ENCODE measurements around the gene CBR1.
"Not testable (repeated sequence)": the region's sequence is repeated elsewhere in the genome, so short reads cannot be mapped to it uniquely, and the experiment has no call there.

CBR1 gene

DNA sequence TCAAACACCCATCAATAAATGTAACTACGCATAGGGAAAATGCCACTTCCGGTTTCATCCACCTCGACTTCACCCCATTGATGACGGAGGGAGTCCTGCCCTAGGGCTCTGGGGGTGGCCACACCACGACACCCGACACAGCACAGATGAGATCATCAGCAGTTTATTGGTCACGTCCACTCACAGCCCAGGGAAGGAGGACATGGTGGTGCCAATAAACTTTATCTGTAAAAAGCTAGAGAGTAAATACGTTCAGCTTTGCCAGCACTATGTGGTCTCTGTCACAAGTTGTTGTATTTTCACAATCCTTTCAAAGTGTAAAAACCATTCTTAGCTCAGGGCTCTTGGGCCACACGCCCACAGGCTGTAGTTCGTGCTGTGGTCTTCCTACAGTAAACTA lies 25.8 kb upstream of the CBR1 start:
- in situ Hi-C loops (cut with HindIII; ENCODE audit: low pct_ligation_motif_present, low pct_unique_long_range_greater_than_20kb, low sequenced_read_pairs) = no loop called here
- no peak for DNase-seq

- in situ Hi-C loops (cut with HindIII; ENCODE audit: low pct_ligation_motif_present, low pct_unique_long_range_greater_than_20kb, low sequenced_read_pairs) = no loop called here
These were observed 23.8 kb upstream of the CBR1 start for GRCh38 chr21:36045993-36046392.

DNA sequence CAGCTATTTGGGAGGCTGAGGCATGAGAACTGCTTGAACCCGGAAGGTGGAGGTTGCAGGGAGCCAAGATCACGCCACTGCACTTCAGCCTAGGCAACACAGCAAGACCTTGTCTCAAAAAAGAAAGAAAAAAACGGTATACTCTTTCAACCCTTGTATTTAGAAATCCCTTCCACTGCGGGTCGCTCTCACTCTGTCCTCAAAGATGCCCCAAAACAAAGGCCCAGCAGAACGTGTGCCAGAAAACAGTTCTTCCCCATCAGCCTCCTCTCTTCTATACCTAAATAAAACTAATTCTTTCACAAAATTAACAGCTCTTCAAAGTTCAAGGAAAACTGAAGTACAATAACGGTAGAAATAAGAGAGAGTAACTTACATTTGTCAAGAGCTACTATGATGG lies 22.7 kb upstream of the CBR1 start:
- in situ Hi-C loops (cut with HindIII; ENCODE audit: low pct_ligation_motif_present, low pct_unique_long_range_greater_than_20kb, low sequenced_read_pairs) = no loop called here
- no peak for DNase-seq

More at GRCh38 chr21:36045993-36046392, 23.8 kb upstream of the CBR1 start:
- DNase-seq = no peak

GRCh38 chr21:36048357-36048756 lies 21.5 kb upstream of the CBR1 start:
- in situ Hi-C loops (cut with HindIII; ENCODE audit: low pct_ligation_motif_present, low pct_unique_long_range_greater_than_20kb, low sequenced_read_pairs) = no loop called here
- no peak for DNase-seq

DNA sequence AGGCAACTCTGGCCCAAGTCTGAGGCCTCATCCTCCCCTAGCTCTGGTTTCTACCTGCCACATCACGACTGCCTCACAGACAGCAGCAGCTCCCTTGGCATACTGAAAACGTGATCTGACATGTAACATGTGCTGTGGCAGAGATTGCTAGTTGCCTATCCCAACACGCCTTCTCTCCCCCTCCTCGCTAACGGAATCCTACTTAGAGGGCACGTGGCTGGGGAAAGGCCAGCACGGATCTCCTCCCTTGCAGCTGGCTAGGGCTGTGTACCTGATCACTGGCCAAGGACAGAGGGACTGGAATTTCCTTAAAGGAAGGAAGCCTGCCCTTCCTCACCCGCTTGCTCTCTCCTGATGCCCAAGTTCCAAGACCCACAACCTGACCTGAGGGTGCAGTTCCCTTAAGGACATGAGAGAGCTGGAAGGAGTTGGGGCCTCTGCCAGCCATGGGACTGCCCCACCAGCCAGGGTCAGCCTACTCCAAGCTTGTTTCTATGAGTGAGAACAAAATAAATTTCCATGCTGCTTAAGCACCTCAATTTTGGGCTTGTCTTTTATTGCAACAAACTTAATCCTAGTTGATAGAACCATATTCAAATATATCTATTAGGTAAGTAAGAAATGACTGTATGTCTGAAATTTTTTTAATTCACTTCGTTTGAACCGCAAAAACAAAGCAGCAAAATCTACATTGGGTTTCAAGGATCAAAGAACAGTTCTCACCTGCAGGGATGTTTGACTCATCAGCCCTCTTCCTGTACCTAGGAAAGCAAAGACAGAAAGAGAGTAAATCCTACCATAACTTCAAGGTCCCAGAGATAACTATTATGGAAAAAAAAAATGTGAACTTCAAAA lies 16.7 kb upstream of the CBR1 start:
- in situ Hi-C loops (cut with HindIII; ENCODE audit: low pct_ligation_motif_present, low pct_unique_long_range_greater_than_20kb, low sequenced_read_pairs) = no loop called here
- DNase-seq = no peak

DNA sequence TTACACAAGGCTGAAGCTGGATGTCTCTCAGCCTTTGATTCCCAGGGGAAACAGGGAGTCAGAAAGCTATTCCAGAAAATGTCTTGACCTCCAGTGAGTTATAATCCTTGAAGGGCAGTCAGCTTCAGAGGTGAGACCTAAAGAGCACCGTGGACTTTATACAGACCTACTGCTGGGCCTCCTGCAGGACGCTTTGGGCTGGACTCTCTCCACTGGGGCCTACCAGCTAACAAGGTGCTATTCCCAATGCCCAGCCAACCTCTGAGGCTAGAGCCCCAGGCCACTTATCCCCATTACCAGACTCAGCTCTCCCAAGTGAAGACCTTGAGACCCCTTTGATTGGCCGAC lies 16.1 kb upstream of the CBR1 start:
- in situ Hi-C loops (cut with HindIII; ENCODE audit: low pct_ligation_motif_present, low pct_unique_long_range_greater_than_20kb, low sequenced_read_pairs) = no loop called here
- DNase-seq = no peak

DNA sequence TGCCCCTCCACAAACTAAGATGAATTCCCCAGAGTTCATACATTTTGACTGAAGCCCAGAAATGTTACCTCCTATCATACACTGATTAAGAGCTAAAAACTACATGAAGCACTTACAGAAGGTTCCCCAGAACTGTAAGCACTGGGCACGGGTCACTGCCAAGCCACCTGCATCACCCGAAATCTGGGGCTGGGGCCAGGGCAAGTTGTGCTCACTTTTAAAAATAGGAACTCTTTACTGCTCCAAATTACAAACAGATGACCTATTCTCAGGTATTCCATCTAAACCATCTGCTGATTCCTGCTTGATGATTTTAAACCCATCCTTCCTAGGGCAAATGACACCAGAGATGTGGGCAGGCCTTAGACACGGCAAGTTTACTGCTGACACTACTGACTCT lies 14.3 kb upstream of the CBR1 start:
- DNase-seq = no peak
- in situ Hi-C loops (cut with HindIII; ENCODE audit: low pct_ligation_motif_present, low pct_unique_long_range_greater_than_20kb, low sequenced_read_pairs) = no loop called here

- no peak for DNase-seq
- in situ Hi-C loops (cut with HindIII; ENCODE audit: low pct_ligation_motif_present, low pct_unique_long_range_greater_than_20kb, low sequenced_read_pairs) = no loop called here
These were observed 10.0 kb upstream of the CBR1 start for GRCh38 chr21:36059823-36060158.

DNA sequence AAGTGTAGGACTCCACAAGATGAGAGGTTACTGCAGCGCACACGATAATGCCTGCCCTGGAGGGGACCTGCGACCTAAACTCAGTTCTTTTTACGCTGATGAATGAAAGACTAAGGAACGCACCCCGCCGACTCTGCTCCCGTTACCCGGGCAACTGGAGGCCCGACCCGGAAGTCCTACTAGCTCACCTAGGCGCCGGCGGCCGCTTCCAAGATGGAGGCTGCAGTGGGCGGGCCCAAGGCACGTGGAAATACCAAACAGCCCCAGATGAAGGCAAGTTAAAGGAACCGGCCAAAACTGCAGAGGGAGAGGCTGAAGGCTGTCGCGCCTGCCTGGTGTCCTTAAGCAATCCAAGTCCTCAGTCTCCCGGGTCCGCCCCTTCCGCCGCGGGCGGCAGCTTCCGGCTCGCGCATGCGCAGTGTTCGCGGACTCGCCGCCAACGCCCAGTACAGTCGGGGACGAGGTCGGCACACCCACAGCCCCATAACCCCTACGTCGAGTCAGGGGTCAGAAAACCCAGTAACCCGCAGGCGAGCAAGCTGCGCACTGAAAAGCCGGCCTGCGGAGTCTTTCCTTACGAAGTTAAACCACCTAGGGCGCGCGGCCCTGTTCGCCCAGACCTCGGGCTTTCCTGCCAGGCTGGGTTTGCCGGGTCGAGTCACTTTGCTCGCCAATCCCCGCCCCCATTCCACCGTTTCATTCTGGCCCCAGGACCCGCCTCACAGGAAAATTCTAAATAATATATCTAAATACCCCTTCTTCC lies 9.5 kb upstream of the CBR1 start, which contains the start of gene SETD4:
Gene SETD4, minus strand, starts transcription at position 368 of the 763 bp plus-strand sequence. CDS start 1,638 bp downstream, outside the sequence.
- in situ Hi-C loops (cut with HindIII; ENCODE audit: low pct_ligation_motif_present, low pct_unique_long_range_greater_than_20kb, low sequenced_read_pairs) = no loop called here
- DNase-seq = peak; percentile 83

GRCh38 chr21:36061445-36061844 lies 8.4 kb upstream of the CBR1 start:
- DNase-seq = no peak
- in situ Hi-C loops (cut with HindIII; ENCODE audit: low pct_ligation_motif_present, low pct_unique_long_range_greater_than_20kb, low sequenced_read_pairs) = no loop called here

GRCh38 chr21:36063375-36064084 lies 6.3 kb upstream of the CBR1 start:
- DNase-seq = no peak
- in situ Hi-C loops (cut with HindIII; ENCODE audit: low pct_ligation_motif_present, low pct_unique_long_range_greater_than_20kb, low sequenced_read_pairs) = no loop called here

DNA sequence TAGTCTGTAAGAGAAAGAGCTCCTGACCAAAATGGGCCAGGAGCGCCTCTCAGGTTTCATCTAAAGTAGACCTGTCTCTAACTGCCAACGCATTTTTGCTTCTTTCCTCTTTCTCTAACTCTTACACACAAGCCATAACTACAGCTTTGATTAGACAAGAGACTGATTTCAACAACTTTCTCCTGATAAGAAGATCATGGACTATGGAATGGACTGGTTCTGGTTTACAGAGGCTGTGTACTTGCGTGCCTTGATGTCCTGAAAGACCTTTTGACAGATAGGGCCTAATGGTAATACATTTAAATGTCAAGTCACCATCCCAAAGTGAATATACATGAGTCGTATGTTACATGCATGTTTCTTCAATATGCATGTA lies 5.8 kb upstream of the CBR1 start:
- no peak for DNase-seq
- in situ Hi-C loops (cut with HindIII; ENCODE audit: low pct_ligation_motif_present, low pct_unique_long_range_greater_than_20kb, low sequenced_read_pairs) = no loop called here

DNA sequence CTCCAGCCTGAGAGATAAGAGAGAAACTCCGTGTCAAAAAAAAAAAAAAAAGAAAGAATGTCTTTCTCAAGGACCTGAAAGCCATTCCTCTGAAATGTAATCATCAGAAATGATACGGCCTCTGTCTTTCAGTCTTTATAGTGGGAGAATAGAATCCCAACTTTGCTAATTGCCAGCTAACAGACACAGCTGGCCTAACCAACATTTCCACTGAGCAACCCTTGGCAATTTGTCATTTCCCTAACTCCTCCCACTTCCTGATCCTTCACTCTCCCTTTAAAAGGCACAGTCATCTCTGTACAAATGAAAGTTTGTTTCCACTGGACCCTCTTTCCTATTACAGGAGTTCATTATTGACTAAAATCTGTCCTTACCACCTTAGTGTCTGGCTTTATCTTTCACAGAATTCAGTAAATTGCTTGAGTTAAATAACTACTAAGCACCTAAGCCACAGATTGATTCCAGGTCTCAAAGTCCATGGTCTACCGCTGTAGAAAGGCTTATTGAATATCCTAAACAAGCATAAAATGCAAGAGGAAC lies 4.3 kb upstream of the CBR1 start:
- no peak for DNase-seq
- in situ Hi-C loops (cut with HindIII; ENCODE audit: low pct_ligation_motif_present, low pct_unique_long_range_greater_than_20kb, low sequenced_read_pairs) = no loop called here

DNA sequence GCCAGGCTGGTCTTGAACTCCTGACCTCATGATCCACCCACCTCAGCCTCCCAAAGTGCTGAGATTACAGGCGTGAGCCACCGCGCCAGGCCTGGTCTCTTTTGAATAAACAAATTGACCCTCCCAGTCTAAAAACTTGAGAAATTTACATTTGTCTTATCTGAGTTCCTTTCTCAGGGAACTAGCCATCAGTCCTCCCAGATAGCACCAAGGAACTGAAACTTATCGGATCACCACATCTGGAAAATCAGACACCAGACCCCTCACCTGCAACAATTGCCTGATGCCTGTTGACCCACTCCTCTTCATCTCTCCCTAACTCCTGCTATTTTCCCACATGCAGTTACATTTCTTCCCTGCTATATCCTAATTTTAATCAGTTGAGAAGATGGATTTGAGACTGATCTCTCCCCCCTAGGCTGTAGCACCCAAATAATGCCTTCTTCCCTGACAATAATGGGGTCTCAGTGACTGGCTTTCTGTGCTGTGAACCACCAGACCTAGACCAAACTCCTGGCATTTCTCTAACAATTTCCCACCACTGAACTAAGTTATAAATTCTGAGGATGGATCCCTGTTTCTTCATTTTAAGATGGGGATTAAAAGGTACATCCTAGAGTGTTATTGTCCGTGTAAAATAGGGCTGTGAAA lies 951 bp upstream of the CBR1 start:
- in situ Hi-C loops (cut with HindIII; ENCODE audit: low pct_ligation_motif_present, low pct_unique_long_range_greater_than_20kb, low sequenced_read_pairs) = no loop called here
- DNase-seq = no peak

GRCh38 chr21:36070999-36071398 lies 1.2 kb downstream of the CBR1 start:
- in situ Hi-C loops (cut with HindIII; ENCODE audit: low pct_ligation_motif_present, low pct_unique_long_range_greater_than_20kb, low sequenced_read_pairs) = no loop called here
- no peak for DNase-seq

GRCh38 chr21:36072453-36073162 lies 2.8 kb downstream of the CBR1 start:
- DNase-seq = no peak
- in situ Hi-C loops (cut with HindIII; ENCODE audit: low pct_ligation_motif_present, low pct_unique_long_range_greater_than_20kb, low sequenced_read_pairs) = no loop called here

GRCh38 chr21:36073181-36073580 lies 3.4 kb downstream of the CBR1 start:
- no peak for DNase-seq
- in situ Hi-C loops (cut with HindIII; ENCODE audit: low pct_ligation_motif_present, low pct_unique_long_range_greater_than_20kb, low sequenced_read_pairs) = no loop called here

- in situ Hi-C loops (cut with HindIII; ENCODE audit: low pct_ligation_motif_present, low pct_unique_long_range_greater_than_20kb, low sequenced_read_pairs); DNase-seq: not testable (repeated sequence)
These were observed 4.1 kb downstream of the CBR1 start for GRCh38 chr21:36073911-36074310.
